Measurements from ENCODE around the gene SMAP2. TPM values are rescaled to one million over a fixed set of nuclear protein-coding genes. Genes with fewer than 3 reads are reported as not detected.

SMAP2 gene
- total RNA-seq, 6 experiments from 2014 or later, result 23.7 to 41.5 (median 36.2) TPM

DNA sequence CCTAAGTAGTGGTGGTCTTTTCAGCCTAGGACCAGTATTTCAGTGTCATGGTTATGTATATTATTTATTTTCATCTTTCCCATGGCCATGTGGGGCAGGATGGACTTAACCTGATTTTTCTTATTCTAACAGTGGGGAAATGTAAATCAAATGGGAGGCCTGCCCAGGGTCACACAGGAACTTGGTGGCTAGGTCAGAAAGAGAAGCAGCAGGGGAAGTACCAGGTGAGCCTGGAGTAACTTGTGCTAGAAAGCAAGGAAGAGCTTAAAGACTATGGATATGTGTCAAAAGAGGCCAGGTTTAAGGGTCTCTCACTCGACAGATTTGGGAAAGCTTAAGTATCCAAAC, 77.7 kb downstream of the SMAP2 start:
- Histone ChIP-seq H3K36me3 (no peaks in the 10 kb centered on the region), H3K4me1 (peaks cover 0 to 11% (median 2%) of the 10 kb centered on the region in 4 donors), H3K27me3 (no peaks in the 10 kb centered on the region), H3K9me3 (peaks cover 0 to 4% (median under 1%) of the 10 kb centered on the region in 4 donors), H3K4me3 (peak overlapping the region in 1 of 3 donors; percentile 58), H3K27ac (no peak overlapping the region)
- WGBS (ENCODE audit: insufficient coverage, low coverage, low lambda C conversion rate, missing lambda C conversion rate), result 60% methylated on average over 1 of the region's 1 CpG
- ATAC-seq (no peak), DNase-seq (no peak)
- intact Hi-C loops (cut with DNase I), result no loop called here
- TF ChIP-seq, protein P1, sequence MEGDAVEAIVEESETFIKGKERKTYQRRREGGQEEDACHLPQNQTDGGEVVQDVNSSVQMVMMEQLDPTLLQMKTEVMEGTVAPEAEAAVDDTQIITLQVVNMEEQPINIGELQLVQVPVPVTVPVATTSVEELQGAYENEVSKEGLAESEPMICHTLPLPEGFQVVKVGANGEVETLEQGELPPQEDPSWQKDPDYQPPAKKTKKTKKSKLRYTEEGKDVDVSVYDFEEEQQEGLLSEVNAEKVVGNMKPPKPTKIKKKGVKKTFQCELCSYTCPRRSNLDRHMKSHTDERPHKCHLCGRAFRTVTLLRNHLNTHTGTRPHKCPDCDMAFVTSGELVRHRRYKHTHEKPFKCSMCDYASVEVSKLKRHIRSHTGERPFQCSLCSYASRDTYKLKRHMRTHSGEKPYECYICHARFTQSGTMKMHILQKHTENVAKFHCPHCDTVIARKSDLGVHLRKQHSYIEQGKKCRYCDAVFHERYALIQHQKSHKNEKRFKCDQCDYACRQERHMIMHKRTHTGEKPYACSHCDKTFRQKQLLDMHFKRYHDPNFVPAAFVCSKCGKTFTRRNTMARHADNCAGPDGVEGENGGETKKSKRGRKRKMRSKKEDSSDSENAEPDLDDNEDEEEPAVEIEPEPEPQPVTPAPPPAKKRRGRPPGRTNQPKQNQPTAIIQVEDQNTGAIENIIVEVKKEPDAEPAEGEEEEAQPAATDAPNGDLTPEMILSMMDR (IDR thresholded peaks at IDR 0.05), result no peak
- no peak for TF ChIP-seq POLR2A (IDR thresholded peaks at IDR 0.05)

DNA sequence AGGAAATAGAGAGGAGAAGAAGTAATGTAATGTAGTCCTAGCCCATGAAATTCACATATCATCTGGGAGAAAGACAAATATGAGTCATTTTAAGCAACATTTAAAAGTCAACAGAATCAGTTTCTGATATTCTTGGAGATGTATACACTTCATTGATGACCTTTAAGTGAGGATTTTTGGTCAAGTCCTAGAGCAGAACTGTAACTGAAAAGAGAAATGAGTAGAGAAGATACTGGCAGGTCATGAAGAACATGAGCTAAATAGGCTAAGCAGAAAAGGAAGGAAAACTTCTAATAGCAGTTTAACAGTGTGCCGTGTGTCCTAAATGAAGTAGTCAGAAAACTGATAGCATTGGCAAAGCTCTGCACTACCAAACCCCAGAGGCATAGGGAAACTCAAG, 81.3 kb downstream of the SMAP2 start:
- no peaks in the 10 kb centered on the region for H3K27me3 ChIP-seq
- ATAC-seq (no peak), DNase-seq (no peak)
- TF ChIP-seq POLR2A (IDR thresholded peaks at IDR 0.05), result no peak
- TF ChIP-seq, protein P1 (IDR thresholded peaks at IDR 0.05), result no peak
- intact Hi-C loops (cut with DNase I), result no loop called here
- peaks cover 0 to 6% (median 0%) of the 10 kb centered on the region in 4 donors for H3K4me1 ChIP-seq
- no peak overlapping the region for H3K27ac ChIP-seq
- H3K9me3 ChIP-seq, result peaks cover 0 to 31% (median 4%) of the 10 kb centered on the region in 4 donors
- H3K4me3 ChIP-seq, result no peak overlapping the region
- 100% methylated on average over 1 of the region's 1 CpG for WGBS (ENCODE audit: insufficient coverage, low coverage, low lambda C conversion rate, missing lambda C conversion rate)
- peaks cover 0 to 4% (median 0%) of the 10 kb centered on the region in 4 donors for H3K36me3 ChIP-seq

DNA sequence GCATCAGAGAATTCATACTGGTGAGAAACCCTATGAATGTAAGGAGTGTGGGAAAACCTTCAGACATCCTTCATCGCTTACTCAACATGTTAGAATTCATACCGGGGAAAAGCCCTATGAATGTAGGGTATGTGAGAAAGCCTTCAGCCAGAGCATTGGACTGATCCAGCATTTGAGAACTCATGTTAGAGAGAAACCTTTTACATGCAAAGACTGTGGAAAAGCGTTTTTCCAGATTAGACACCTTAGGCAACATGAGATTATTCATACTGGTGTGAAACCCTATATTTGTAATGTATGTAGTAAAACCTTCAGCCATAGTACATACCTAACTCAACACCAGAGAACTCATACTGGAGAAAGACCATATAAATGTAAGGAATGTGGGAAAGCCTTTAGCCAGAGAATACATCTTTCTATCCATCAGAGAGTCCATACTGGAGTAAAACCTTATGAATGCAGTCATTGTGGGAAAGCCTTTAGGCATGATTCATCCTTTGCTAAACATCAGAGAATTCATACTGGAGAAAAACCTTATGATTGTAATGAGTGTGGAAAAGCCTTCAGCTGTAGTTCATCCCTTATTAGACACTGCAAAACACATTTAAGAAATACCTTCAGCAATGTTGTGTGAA, 89.5 kb downstream of the SMAP2 start:
- no peaks in the 10 kb centered on the region for H3K27me3 ChIP-seq
- intact Hi-C loops (cut with DNase I), result no loop called here
- no peak overlapping the region for H3K27ac ChIP-seq
- no peak for ATAC-seq
- H3K9me3 ChIP-seq, result peaks cover 0 to 61% (median 28%) of the 10 kb centered on the region in 4 donors
- WGBS (ENCODE audit: insufficient coverage, low coverage, low lambda C conversion rate, missing lambda C conversion rate), result 90% methylated on average over 3 of the region's 3 CpGs
- H3K4me1 ChIP-seq, result no peaks in the 10 kb centered on the region
- H3K36me3 ChIP-seq, result peaks cover 0 to 9% (median 0%) of the 10 kb centered on the region in 4 donors
- DNase-seq, result no peak
- no peak overlapping the region for H3K4me3 ChIP-seq
- no peak for TF ChIP-seq POLR2A (IDR thresholded peaks at IDR 0.05)
- TF ChIP-seq, protein P1 (IDR thresholded peaks at IDR 0.05), result no peak

DNA sequence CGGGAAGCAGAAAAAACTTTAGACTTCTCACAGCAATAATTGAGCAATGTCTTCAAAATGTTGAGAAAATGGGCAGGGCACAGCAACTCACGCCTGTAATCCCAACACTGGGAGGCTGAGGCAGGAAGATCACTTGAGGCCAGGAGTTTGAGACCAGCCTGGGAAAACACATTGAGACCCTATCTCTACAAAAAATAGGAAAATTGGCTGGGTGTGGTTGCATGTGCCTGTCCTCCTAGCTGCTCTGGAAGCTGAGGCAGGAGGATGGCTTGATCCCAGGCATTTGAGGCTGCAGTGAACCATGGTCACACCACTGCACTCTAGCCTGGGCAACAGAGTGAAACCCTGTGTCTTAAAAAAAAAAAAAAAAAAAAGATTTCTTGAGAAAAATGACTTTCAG, 95.8 kb downstream of the SMAP2 start:
- no peak for DNase-seq
- H3K4me3 ChIP-seq, result no peak overlapping the region
- H3K36me3 ChIP-seq, result no peaks in the 10 kb centered on the region
- intact Hi-C loops (cut with DNase I), result no loop called here
- ATAC-seq, result no peak
- 100% methylated on average over 2 of the region's 2 CpGs for WGBS (ENCODE audit: insufficient coverage, low coverage, low lambda C conversion rate, missing lambda C conversion rate)
- no peak for TF ChIP-seq POLR2A (IDR thresholded peaks at IDR 0.05)
- TF ChIP-seq, protein P1 (IDR thresholded peaks at IDR 0.05), result no peak
- H3K27me3 ChIP-seq, result no peaks in the 10 kb centered on the region
- H3K9me3 ChIP-seq, result peaks cover 0 to 40% (median 5%) of the 10 kb centered on the region in 4 donors
- no peak overlapping the region for H3K27ac ChIP-seq
- no peaks in the 10 kb centered on the region for H3K4me1 ChIP-seq

Other genes with a start within 250 kb of the SMAP2 start
- 10 to 100 TPM in 1 of 6 experiments, 1 to 10 TPM in 5; 4.6 to 12.3 (median 6.0) TPM for gene RLF, start 212.3 kb upstream of the SMAP2 start, total RNA-seq
- gene TMCO2, start 125.8 kb upstream of the SMAP2 start, total RNA-seq, result not detected
- 10 to 100 TPM; 21.1 to 36.9 (median 27.5) TPM for gene ZMPSTE24, start 115.5 kb upstream of the SMAP2 start, total RNA-seq
- under 1 TPM; 0.16 to 0.99 (median 0.46) TPM for gene COL9A2, start 56.4 kb upstream of the SMAP2 start, total RNA-seq
- gene ZFP69B, start 76.7 kb downstream of the SMAP2 start, total RNA-seq, result 1 to 10 TPM in 3 of 6 experiments, under 1 TPM in 3; 0.14 to 1.5 (median 0.87) TPM
- gene ZFP69, start 103.6 kb downstream of the SMAP2 start, total RNA-seq, result 1 to 10 TPM in 5 of 6 experiments, under 1 TPM in 1; 0.88 to 2.2 (median 1.5) TPM
- gene EXO5, start 135.0 kb downstream of the SMAP2 start, total RNA-seq, result 1 to 10 TPM; 2.5 to 7.7 (median 3.9) TPM
- gene ZNF684, start 157.9 kb downstream of the SMAP2 start, total RNA-seq, result 10 to 100 TPM in 2 of 6 experiments, 1 to 10 TPM in 4; 6.0 to 11.0 (median 8.6) TPM

Measured in right lobe of liver (tissue), 6 donors.